HEK293T (cell line): ENCODE results near the gene ZBTB32.

Source experiments
- BHLHE40 ChIP-seq: fragments of 450-650 bp; IDR thresholded peaks from 2 replicates; pipeline ENCODE4 v1.6.1; 2016; ENCODE audit warnings: mild to moderate bottlenecking, moderate library complexity, borderline replicate concordance
- CTBP1 ChIP-seq: fragments of 450-650 bp; IDR thresholded peaks from 2 replicates; pipeline ENCODE4 v1.6.1; 2016; ENCODE audit warnings: borderline replicate concordance
- ELF4 ChIP-seq: fragments of 450-650 bp; IDR thresholded peaks from 2 replicates; pipeline ENCODE4 v1.6.1; 2017; ENCODE audit warnings: antibody characterized with exemption
- FOXA1 ChIP-seq: fragments of 450-650 bp; IDR thresholded peaks from 2 replicates; pipeline ENCODE4 v1.6.1; 2016; ENCODE audit warnings: mild to moderate bottlenecking
- FOXK2 ChIP-seq: fragments of 450-650 bp; IDR thresholded peaks from 2 replicates; pipeline ENCODE4 v1.6.1; 2016; ENCODE audit warnings: mild to moderate bottlenecking
- FOXM1 ChIP-seq: fragments of 450-650 bp; IDR thresholded peaks from 2 replicates; pipeline ENCODE4 v1.6.1; 2017; ENCODE audit warnings: mild to moderate bottlenecking, borderline replicate concordance
- HDGF ChIP-seq: fragments of 450-650 bp; IDR thresholded peaks from 2 replicates; pipeline ENCODE4 v1.6.1; 2017; ENCODE audit warnings: antibody characterized with exemption, borderline replicate concordance
- LEF1 ChIP-seq: fragments of 450-650 bp; IDR thresholded peaks from 2 replicates; pipeline ENCODE4 v1.6.1; 2017; ENCODE audit warnings: mild to moderate bottlenecking, borderline replicate concordance
- NFRKB ChIP-seq: fragments of 450-650 bp; IDR thresholded peaks from 2 replicates; pipeline ENCODE4 v1.6.1; 2016; ENCODE audit warnings: mild to moderate bottlenecking, moderate library complexity
- SP1 ChIP-seq: fragments of 450-650 bp; IDR thresholded peaks from 2 replicates; pipeline ENCODE4 v1.6.1; 2017
- SUZ12 ChIP-seq: fragments of 450-650 bp; IDR thresholded peaks from 2 replicates; pipeline ENCODE4 v1.6.1; 2016; ENCODE audit warnings: mild to moderate bottlenecking
- ZNF384 ChIP-seq: fragments of 450-650 bp; IDR thresholded peaks from 2 replicates; pipeline ENCODE4 v1.6.1; 2016
- TF ChIP-seq, protein P1 (sequence below): fragments of 450-650 bp; IDR thresholded peaks from 2 replicates; pipeline ENCODE4 v1.6.1; 2016

DNA sequence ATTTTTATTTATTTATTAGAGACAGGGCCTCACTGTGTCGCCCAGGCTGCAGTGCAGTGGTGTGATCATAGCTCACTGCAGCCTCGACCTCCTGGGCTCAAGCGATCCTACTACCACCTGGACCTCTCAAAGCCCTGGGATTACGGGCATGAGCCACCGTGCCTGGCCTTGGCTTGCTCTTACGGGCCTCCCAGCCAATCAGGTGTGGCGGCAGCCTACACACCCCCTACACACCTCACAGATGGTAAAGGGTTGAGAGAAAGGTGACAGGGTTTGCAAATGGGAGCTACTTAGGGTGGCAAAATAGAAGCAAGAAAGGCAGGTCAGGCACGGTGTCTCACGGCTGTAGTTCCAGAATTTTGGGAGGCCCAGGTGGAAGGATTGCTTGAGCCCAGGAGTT, 1.0 kb upstream of the ZBTB32 start:
- TF ChIP-seq, protein P1, sequence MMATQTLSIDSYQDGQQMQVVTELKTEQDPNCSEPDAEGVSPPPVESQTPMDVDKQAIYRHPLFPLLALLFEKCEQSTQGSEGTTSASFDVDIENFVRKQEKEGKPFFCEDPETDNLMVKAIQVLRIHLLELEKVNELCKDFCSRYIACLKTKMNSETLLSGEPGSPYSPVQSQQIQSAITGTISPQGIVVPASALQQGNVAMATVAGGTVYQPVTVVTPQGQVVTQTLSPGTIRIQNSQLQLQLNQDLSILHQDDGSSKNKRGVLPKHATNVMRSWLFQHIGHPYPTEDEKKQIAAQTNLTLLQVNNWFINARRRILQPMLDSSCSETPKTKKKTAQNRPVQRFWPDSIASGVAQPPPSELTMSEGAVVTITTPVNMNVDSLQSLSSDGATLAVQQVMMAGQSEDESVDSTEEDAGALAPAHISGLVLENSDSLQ, result no peak
- TF ChIP-seq FOXM1, result no peak
- TF ChIP-seq FOXA1, result no peak
- TF ChIP-seq LEF1, result no peak
- TF ChIP-seq ELF4, result no peak
- TF ChIP-seq BHLHE40, result no peak
- no peak for TF ChIP-seq FOXK2
- TF ChIP-seq SUZ12, result no peak
- no peak for TF ChIP-seq NFRKB
- no peak for TF ChIP-seq SP1
- TF ChIP-seq HDGF, result no peak
- no peak for TF ChIP-seq CTBP1
- TF ChIP-seq ZNF384, result no peak
